ENCODE measurements around the gene NIPA2.

DNA sequence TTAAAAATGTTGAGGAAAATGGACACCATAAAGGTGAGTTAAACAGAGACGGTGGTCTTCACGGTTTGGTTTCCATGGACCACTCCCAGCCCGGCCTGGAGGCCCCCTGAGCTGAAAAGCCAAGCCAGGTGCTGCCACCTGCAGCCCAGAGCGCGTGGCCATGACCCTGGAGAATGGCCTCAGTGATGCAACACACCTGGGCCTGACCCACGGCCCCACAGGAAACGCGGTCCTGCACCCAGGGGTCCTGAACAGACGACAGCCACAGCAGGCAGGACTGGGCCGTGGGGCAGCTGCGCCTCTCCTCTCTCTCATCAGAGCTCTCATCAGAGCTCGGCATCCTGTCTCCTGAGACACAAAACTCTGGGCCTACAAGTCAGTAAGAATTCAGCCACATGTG is 64.1 kb downstream of the NIPA2 start:
- TF ChIP-seq, protein P1, sequence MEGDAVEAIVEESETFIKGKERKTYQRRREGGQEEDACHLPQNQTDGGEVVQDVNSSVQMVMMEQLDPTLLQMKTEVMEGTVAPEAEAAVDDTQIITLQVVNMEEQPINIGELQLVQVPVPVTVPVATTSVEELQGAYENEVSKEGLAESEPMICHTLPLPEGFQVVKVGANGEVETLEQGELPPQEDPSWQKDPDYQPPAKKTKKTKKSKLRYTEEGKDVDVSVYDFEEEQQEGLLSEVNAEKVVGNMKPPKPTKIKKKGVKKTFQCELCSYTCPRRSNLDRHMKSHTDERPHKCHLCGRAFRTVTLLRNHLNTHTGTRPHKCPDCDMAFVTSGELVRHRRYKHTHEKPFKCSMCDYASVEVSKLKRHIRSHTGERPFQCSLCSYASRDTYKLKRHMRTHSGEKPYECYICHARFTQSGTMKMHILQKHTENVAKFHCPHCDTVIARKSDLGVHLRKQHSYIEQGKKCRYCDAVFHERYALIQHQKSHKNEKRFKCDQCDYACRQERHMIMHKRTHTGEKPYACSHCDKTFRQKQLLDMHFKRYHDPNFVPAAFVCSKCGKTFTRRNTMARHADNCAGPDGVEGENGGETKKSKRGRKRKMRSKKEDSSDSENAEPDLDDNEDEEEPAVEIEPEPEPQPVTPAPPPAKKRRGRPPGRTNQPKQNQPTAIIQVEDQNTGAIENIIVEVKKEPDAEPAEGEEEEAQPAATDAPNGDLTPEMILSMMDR (conservative IDR thresholded peaks at IDR 0.05 in 1 of 2, IDR thresholded peaks at IDR 0.05 in 1 of 2; ENCODE audit: low read depth in 1 of 2, low read length in 2 of 2): no peak
- TF ChIP-seq EZH2 (IDR thresholded peaks at IDR 0.05; ENCODE audit: low read length, missing control alignments): no peak
